Hematopoietic multipotent progenitor cell treated with erythropoietin and hydrocortisone succinate and interleukin-3 and kit ligand, for 4 days (in vitro differentiated cells): ENCODE measurements around the gene ASB18.

Experiments
- DNase-seq: peaks from one replicate; pipeline ENCODE4 v3.0.0-alpha.2; 2015

ASB18 gene

GRCh38 chr2:236172255-236173035, 91.8 kb downstream of the ASB18 start:
- no peak for DNase-seq

GRCh38 chr2:236171680-236172254, 92.4 kb downstream of the ASB18 start:
- no peak for DNase-seq

DNA sequence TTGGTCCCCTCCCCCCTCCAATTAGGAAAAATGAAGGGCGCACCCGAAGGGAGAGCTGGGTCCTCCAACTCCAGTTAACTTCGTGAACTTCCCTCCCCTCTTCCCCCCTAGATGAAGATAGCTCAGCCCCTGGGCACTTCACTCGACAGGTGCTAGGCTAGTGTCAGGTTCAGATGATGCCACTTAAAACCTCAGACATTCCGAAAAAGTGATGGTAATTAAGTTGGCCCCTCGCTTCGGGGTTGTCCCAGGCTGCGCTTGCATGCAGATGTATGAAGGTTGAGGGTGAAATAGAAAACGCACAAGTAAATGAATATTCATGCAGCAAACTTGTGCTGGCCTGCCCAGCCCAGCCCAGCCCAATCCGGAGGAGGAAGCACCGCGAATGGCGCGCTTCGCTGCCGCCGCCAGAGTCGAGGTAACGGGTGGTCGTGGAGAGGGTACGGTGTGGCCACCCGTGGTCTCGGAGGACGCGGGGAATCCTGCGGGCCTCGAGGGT, 93.0 kb downstream of the ASB18 start:
- DNase-seq: no peak

DNA sequence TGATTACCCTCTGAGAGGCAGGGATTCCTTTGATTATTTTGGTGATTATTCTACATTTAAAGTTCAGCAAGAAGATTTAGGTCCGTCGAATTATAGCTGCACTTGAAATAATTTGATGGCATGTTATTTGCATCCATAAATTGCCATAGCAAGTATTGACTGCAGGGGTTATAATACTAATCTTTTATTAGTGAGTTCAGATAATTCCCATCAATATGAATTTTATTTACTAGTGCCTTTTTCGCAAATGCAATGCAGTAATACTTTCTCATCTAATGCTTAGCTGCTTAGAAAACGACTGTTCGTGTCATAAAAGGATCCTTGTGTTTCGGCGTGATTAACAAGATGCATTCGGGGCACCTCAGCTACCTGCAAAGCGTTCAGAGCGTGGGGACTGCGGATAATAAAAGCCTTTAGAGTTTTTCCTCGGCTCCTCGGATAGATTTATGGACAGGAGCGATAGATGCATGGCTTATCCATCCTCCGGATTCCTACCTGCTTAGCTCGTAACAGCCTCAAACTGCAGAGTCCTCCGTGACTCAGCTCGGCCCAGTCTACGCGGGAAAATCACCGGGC, 93.5 kb downstream of the ASB18 start:
- no peak for DNase-seq

DNA sequence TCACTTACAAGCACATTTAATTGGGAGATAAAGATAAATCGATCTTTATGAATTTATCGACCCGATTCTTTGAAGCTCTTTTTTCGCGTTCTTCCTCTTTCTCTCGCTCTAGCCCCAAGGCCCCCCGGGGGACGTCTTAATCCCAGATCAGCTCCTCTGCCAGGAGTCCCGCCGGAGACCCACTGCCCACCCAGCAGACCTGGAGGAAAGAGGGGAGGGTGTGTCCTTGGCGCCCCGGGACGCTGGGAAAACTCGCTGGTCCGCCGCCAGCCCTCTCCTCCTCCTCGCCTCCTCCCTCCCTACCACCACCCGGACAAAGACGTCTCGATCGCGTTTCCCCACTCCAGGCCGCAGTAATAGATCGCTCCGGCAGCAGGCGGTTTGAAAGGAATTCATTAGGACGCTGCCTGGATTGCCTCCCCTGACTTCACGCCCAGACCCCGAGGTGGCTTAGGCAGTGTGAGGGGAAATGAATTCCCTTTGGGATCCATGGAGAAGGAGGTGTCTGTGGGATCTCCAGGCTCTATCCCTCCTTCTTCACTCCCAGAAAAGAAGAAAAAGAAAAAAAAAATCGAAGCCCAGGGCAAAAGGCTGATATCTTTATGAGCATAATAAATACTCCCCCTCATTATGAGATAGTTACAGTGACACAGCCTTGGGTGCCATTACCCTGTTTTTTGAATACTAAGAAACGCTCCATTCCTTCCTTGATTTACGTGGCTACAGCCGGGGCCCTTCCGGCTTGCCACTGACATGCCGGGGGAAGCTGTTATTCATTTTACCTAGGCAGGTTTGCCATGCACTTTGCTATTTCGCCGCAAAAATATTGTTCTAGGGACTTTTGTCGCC, 94.2 kb downstream of the ASB18 start:
- DNase-seq: no peak

- DNase-seq: peak; percentile 28
These were observed 95.0 kb downstream of the ASB18 start for GRCh38 chr2:236169151-236169721.

DNA sequence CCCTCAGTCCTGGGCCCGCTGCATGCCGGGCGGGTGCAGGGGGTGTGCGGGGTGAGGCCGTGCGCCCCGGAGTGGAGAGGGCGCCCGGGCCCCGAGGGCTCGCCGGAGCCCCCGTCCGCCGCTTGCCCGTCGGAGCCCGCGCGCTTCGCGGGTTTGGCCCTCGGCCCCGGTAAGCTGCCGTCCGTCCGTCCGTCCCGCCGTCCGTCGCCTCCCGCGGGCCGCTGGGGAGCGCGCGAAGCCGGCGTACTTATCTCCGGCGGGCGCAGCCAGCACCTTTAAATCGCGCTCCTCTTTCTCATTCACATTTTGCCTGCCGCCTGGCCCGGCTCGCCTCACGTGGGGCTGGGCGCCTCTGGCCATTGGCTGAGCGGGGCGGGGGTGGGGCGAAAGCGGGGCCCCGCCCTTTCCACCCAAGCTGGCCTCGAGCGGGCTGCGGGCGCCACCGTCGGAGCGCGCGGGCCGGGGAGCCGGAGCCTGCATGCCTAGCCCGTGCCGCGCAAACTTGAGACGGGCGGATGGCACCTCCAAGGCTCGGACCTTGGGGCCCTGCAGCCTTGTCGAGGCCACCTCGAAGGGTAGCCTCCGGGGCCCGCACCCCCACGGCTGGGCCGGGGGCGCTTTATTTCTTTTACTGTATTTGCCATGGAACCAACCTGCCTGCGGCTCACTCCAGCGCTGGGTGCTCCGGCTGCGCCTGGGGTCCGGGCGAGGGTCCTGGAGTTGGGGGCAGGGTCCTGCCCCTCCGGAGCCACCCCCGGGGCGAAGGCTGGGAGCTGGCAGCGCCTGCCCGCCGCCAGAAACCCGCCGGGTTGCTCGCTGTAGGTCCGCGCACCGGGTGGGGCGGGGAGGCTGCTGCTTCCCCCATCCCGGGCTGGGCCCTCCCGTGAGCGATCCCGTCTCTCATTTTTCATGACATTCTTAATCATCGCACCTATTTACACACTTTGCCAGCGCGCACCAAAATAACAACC, 95.8 kb downstream of the ASB18 start, which contains the start of gene GBX2:
Gene GBX2, minus strand, starts transcription at position 277 of the 971 bp plus-strand sequence. CDS start 415 bp downstream, outside the sequence.
- peak; percentile 59 for DNase-seq

DNA sequence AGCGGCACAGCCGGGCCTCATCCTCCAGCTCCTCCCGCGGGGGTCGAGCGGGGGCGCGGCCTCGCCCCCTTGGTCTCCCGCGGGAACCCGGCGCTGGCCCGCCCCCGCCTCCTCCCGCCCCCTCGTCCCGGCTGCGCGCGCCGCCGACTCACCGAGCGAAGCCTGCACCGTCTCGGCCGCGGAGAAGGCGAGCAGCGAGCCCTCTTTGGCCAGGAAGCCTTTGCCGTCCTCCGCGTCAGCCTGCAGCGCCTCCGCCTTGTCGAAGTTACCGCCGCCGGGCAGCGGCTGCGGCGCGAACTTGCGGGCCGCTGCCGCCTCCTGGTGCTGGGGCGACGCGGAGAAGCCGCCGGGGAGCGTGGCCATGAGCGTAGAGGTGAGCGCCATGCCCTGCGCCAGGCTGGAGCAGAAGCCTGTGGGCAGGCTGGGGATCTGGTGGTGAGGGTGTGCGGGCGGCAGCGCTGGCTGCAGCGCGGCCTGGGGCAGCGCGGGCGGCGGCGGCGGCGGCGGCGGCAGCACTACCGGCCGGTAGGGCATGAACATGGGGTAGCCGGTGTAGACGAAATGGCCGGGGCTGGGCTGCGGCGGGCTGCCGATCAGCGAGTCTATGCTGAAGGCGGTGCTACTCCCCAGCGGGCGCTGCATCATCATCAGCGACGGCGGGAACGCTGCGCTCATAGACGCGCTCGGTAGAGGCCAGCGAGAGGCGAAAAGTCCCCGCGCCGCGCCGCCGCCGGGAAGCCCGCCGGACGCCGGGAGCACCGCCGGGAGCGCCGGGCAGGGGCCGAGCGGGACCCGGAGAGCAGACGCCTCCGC, 96.7 kb downstream of the ASB18 start:
- DNase-seq: peak; percentile 36

DNA sequence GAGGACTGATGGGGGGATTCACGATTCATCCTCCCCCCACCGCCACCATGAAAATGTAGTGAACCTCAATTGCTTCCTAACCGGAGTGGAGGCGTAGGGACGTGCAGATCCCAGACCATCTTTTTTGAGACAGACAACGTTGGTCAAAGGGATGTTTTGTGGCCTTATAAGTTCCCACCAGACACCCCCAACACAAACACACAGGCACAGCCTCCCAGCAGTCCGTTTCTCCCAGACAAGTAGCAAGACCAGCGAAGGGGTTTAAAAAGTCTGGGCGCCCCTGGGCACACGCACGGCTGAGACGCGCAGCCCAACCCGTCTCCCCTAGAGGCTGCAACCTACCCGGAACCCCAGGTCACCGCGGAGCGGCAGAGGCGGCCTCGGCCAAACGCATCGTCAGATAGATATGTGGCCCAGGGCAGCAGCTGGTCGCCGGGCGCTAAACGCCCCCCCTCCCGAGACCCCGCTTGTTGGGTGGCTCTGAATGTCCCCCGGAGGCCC, 97.4 kb downstream of the ASB18 start:
- DNase-seq: no peak

DNA sequence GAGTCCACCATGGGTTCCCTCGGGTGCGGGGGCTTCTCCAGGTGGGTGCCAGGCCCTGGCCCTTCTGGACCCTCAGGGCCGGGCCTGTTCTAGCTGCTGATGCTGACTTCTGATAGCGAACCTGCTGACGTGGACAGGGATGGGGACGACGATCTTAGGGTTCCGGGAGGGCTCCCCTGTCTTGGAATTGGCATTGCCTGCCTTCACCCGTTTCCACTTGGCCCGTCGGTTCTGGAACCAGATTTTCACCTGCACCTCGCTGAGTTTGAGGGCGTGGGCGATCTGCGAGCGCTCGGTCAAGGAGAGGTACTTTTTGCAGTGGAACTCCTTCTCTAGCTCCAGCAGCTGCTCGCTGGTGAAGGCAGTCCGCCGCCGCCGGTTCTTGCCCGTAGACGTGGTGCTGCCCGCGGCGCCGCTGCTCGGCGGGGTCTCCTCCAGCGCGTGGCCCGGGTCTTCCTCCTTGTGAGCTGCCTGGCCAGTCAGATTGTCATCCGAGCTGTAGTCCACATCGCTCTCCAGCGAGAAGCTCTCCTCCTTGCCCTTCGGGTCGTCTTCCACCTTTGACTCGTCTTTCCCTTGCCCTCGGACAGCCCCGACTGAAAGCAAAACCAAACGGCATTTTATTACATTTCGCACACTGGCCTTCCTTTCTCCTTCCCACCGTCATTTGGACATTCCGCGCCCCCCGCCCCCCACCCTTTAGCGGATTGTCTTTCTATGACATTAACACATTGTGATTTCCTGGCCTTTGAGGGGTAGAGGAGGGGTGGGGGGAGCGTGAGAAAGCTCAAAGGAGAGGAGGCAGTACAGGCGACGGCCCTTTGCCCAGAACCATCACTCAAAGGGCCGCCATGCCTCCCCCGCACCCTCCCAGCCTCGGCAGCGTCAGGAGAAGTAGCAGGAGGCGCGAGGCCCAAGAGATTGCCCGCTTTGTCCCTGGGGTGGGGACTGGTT, 98.1 kb downstream of the ASB18 start:
- no peak for DNase-seq

- DNase-seq: no peak
These were observed 99.0 kb downstream of the ASB18 start for GRCh38 chr2:236164925-236165841.

- peak; percentile 44 for DNase-seq
These were observed 99.8 kb downstream of the ASB18 start for GRCh38 chr2:236164201-236164924.

DNA sequence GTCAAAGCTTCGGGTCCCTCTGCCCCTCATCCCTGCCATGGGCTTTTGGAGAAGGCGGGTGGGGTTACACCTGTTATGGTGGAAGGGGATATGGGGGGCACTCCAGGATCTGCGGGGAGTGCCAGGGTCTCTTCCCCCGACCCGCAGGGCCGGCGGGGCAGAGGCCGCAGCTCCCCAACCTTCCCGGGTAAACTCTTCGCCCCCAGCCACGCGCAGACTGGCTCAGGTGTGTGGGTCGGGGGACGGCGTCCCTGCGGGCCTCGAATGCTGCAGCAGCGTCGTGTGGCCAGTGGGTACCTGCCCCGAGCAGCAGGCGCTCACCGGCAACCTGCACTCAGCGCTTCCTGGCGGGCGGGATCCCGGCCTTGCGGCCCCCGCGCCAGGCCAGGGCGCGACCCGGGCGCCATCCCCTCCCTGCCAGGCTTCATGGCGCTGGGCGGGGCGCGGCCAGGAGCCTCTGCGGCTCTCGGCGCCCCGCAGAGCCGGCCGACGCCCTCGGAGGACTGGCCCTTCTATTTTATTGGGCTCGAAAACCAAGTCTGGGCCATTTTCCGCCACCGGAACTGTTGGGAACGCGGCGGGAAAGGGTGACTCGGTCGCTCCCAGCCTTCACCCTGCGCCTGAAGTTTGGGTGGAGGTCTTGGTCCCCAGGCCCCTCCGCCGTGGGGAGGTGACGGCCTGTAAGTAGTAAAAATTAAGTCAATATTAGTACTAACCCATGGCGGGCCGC, 100.6 kb downstream of the ASB18 start:
- no peak for DNase-seq

DNA sequence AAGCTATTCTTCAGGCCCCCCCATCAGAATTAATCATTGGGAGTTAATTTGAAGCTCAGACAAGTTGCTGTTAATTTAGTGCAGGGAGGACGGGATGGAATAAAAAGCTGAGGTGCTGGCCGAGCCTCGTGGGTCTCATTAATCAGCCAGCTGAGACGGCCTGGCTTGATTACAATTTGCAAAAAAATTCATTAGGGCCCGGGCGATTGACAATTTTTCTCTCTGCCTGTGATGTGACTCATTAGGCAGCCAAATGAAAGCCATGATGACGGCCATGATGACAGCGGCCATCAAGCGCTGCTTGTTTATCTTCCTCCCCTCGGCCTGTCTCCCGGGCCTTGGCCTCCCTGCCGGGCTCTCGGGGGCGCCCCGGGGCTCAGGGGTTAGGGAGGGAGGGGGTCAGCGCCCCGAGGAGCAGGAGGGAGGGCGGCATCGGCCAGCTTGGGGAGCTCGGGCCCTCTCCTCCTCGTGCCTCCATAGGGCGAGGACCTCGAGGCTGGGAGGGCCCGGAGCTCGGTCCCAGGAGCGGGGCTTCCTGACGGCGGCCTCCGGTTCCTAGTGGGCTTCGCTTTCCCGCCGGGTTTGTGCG, 101.2 kb downstream of the ASB18 start:
- no peak for DNase-seq

GRCh38 chr2:236162031-236162845, 102.0 kb downstream of the ASB18 start:
- DNase-seq: no peak
